GM19239 (cell line): ENCODE results near the gene SLC47A1.

Experiments
- DNase-seq: peaks from one replicate; pipeline ENCODE4 v3.0.0; 2011; ENCODE audit warnings: low spot score; ENCODE audit not compliant: insufficient read length
- FAIRE-seq: peaks from 2 replicates; lab custom pipeline; 2011; peaks lifted over from hg19 to GRCh38; lab: Jason Lieb, UNC

The SLC47A1 gene

GRCh38 chr17:19583871-19584270 is 50.2 kb downstream of the SLC47A1 start:
- no peak for FAIRE-seq
- no peak for DNase-seq

- DNase-seq (no peak), FAIRE-seq (no peak)
These were observed 56.8 kb downstream of the SLC47A1 start for GRCh38 chr17:19590451-19590850.

- no peak for FAIRE-seq
- no peak for DNase-seq
These were observed 57.4 kb downstream of the SLC47A1 start for GRCh38 chr17:19590912-19591551.

GRCh38 chr17:19592316-19592715 is 58.7 kb downstream of the SLC47A1 start:
- FAIRE-seq (no peak), DNase-seq (no peak)

GRCh38 chr17:19596869-19597268 is 63.2 kb downstream of the SLC47A1 start:
- no peak for FAIRE-seq
- DNase-seq = no peak

- no peak for DNase-seq
- no peak for FAIRE-seq
These were observed 76.7 kb downstream of the SLC47A1 start for GRCh38 chr17:19610311-19610710.

GRCh38 chr17:19610879-19611278 is 77.2 kb downstream of the SLC47A1 start:
- no peak for FAIRE-seq
- DNase-seq = no peak

GRCh38 chr17:19613979-19614378 is 80.3 kb downstream of the SLC47A1 start:
- FAIRE-seq (no peak), DNase-seq (no peak)

GRCh38 chr17:19614900-19615299 is 81.2 kb downstream of the SLC47A1 start:
- FAIRE-seq = no peak
- no peak for DNase-seq

GRCh38 chr17:19618015-19618414 is 84.4 kb downstream of the SLC47A1 start:
- FAIRE-seq = no peak
- no peak for DNase-seq

GRCh38 chr17:19619705-19620325 is 86.2 kb downstream of the SLC47A1 start:
- FAIRE-seq = no peak
- no peak for DNase-seq

- no peak for FAIRE-seq
These were observed 88.0 kb downstream of the SLC47A1 start for GRCh38 chr17:19621697-19622096.

GRCh38 chr17:19626079-19626478 is 92.4 kb downstream of the SLC47A1 start:
- DNase-seq (no peak), FAIRE-seq (no peak)

More at GRCh38 chr17:19621697-19622096, 88.0 kb downstream of the SLC47A1 start:
- no peak for DNase-seq
